HG03196 (cell line): ENCODE data around the gene PHC3.
"Not testable (repeated sequence)": the region's sequence is repeated elsewhere in the genome, so short reads cannot be mapped to it uniquely, and the experiment has no call there.

Experiments used
- ATAC-seq: cut with Tn5 transposase; IDR thresholded peaks from one replicate; pipeline ENCODE4 v1.9.1; 2021; ENCODE audit not compliant: unreplicated experiment

Gene PHC3

GRCh38 chr3:170195759-170196158 lies 14.2 kb upstream of the PHC3 start:
- ATAC-seq = not testable (repeated sequence)

GRCh38 chr3:170189398-170190256 lies 8.1 kb upstream of the PHC3 start:
- ATAC-seq = peak; percentile 23

DNA sequence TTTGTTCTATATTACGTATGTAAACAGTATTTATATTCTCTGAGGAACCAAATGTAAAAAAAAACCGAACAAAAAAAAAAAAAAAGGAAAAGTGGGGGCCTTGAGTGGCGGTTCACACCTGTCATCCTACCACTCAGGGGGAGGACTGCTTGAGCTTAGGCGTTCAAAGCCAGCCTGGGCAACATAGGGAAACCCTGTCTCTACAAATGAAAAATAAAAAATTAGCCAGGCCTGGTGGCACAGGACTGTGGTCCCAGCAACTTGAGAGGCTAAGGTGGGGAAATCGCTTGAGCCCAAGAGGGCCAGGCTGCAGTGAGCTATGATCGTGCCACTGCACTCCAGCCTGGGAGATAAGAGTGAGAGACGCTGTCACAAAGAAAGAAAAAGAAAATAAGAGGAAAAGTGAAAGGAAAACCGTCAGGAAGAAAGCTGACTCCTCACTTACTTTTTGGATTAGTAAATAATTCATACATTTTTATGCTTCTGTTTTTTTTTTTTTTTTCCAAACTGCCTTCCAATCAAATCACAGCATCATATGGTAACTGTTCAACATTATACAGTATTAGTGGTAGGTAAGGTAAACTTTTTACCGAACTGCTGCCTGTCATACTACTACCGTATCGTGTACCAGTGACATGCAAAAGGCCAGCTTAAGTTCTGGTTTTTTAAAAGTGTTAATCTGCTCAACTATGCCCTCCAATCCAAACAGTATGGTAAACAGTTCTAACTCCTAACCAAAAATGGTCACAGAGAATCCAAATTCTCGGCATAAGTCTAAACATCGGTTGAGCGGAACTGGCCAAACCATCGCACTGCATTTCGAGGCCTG lies 1.2 kb downstream of the PHC3 start:
- ATAC-seq = peak; percentile 18

- ATAC-seq = no peak
Measured at GRCh38 chr3:170179432-170179831, 2.1 kb downstream of the PHC3 start.

- no peak for ATAC-seq
Measured at GRCh38 chr3:170178651-170179050, 2.9 kb downstream of the PHC3 start.

GRCh38 chr3:170171563-170171962 lies 10.0 kb downstream of the PHC3 start:
- ATAC-seq = peak; percentile 66

GRCh38 chr3:170164717-170165116 lies 16.8 kb downstream of the PHC3 start:
- no peak for ATAC-seq

GRCh38 chr3:170163956-170164645 lies 17.4 kb downstream of the PHC3 start:
- ATAC-seq = no peak

DNA sequence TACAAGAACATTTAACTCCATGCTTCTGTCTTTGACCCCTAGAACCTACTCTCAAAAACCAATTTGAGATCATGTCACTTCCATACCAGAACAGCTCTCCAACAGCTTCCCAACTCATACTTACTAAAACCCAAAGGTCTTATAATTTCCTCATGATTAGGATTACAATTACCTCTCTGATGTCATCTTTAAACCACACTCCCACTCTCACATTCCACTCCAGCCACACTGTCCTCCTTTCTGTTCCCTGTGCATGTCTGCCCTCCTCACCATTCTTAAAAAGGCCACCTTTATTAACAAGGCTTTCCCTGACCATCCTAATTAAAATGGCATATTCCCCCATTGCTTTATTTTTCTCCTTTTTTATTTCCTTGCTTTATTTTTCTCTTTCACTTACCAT lies 18.9 kb downstream of the PHC3 start:
- ATAC-seq = no peak

- ATAC-seq = no peak
Measured at GRCh38 chr3:170162052-170162451, 19.5 kb downstream of the PHC3 start.

DNA sequence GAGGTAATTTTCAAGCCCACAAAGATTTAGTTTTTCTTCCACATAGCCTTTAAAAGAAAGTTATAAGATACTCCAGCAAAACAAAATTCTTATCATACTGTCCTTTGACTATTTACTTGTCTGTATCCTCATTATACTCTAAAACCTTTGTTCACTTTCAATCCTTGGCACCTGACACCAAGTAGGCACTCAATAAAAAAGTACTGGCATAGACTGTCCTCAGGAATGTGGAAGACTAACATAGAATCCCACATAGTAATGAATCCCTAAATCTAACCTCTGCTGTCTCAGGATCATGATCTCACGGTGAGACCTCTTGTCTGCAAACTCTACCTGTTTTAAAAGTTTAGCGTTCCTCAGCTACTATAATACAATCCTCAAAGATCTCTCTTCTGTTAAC lies 21.6 kb downstream of the PHC3 start:
- ATAC-seq = no peak

DNA sequence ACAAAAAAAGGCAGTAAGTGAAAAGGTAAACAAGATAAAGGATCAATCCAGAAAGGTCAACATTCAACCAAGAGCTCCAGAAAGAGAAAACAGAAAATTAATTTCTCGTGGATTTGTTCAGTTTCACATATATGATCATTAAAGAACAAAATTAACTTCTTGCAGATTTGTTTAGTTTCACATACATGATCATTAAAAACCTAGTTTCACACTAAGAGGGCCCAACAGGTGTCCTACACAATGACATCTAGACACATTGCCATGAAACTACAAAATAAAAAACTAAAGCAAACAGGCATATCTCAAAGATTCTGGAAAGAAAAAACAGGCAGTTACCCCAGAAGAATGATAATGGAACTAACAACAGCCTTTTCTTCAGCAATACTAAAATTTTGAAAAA lies 22.1 kb downstream of the PHC3 start:
- ATAC-seq = no peak

GRCh38 chr3:170155604-170156003 lies 25.9 kb downstream of the PHC3 start:
- ATAC-seq = no peak

DNA sequence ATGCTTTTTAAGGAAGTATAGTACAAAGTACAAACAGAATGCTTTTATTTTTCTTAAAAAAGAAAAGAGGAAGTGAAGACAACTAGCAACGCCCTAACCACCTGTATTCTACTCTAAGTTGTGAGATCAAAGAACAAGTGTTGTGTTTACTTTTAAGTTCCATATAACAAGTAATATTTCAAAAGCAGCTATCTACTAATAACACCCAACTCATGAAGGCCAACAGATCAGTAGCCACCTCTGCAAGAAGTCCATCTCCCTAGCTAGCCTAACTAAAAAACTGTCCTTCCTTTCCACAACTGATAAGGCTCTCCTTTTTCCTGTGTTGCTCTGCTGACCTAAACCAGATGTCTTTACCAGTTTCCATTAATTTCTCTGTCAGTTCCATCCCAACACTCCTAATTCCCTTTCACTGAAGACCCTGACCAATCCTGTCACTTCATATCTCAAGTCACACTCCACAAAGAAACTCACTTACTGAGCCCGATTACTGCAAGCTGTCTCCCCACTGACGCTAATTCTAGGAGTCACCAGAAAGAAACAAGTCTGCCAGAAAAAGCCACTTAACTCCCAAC lies 26.9 kb downstream of the PHC3 start:
- ATAC-seq = peak; percentile 77

DNA sequence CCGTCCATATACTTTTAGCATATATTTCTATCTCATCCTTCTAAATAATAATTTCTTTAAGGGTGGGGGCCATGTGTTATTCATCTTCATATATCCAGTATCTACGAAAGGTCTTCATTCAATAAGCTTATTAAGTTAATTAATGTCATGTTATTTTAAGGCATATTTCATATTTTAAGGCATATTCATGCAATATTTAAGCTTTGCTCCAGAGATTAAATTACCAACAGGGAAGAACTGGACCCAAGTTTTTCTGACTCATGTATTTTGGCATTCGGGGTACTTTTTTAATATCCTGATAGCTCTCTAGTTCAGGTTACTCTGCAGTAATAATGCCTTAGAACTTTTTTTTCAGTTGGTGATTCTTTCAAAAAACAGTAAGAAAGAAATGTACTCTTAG lies 27.4 kb downstream of the PHC3 start:
- ATAC-seq = peak; percentile 9

GRCh38 chr3:170151536-170151935 lies 30.0 kb downstream of the PHC3 start:
- no peak for ATAC-seq

DNA sequence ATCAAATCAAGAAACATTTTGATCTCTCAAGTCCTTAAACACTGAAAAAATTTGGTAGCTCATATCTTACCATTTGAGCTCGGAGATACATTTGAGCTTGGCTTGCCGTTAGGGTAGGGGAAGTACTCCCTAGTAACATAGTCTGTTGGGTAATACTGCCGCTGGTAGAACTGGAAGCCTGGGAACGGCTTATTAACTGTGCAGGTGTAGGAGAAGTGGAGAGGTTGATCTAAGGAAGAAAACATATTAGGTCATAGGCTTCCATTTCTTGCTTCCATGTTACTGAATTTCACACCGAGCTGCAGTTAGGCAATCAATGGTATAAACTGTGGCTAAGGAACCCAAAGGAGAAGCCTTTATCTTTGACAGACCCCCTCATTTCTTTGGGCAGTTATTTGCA lies 32.5 kb downstream of the PHC3 start:
- no peak for ATAC-seq

DNA sequence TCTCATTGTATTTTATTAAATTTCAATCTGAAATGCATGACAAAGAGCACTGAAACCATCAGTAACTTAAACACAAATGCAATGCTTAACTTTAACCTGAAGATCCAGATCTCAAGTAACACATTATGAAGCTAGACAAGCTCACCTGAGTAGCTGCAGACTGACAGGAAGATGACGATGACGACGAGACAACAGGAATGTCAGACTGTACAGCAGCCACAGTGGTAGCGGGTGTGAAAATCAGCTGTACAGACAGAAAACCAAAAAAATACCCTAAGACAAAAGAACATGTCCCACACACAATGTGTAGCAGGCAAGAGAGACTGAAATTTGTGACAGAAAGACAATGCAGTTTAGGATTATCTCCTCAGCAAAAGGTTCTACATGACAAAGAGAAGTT lies 36.3 kb downstream of the PHC3 start:
- no peak for ATAC-seq

DNA sequence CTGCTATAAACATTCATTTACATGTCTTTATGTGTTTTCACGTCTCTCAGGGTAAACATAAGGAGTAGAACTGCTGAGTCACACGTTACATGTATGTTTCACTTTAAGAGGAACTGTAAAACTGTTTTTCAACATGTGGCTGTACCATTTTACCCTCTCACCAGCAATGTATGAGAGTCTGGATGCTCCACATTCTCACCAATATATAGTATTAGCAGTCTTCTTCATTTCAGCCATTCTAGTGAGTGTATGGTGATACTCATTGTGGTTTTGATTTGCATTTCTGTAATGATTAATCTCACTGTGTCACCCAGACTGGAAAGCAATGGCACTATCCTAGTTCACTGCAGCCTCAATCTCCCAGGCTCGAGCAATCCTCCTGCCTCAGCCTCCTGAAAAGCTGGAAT lies 37.1 kb downstream of the PHC3 start:
- ATAC-seq = peak; percentile 91

GRCh38 chr3:170142373-170142772 lies 39.2 kb downstream of the PHC3 start:
- ATAC-seq = no peak

DNA sequence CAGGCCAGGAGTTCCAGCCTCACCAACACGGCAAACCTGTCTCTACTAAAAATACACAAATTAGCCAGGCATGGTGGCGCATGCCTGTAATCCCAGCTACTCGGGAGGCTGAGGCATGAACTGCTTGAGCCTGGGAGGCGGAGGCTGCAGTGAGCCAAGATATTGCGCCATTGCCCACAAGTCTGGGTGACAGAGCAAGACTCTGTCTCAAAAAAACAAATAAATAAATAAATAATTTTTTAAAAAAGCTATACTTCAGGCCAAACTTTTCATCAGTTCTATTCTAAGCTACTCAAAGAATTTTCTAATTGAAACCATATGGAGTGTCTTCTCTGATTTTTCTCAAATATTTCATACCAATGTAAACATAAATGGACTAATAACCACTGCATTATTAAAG lies 43.5 kb downstream of the PHC3 start:
- ATAC-seq = no peak
